Breast epithelium (tissue), 4 donors: ENCODE results near the gene KLF5. TPM values are rescaled to one million over a fixed set of nuclear protein-coding genes. Genes with fewer than 3 reads are reported as not detected.
"Not testable (repeated sequence)": the region's sequence is repeated elsewhere in the genome, so short reads cannot be mapped to it uniquely, and the experiment has no call there.

Experiments
- DNase-seq, 2 donors: peaks; one replicate each; pipeline ENCODE4 v3.0.0-alpha.2; 2019; ENCODE audit warnings: low spot score in 2 of 2
- H3K27ac ChIP-seq, 2 donors: fragments of 200-600 bp; sonication (generic) in 1 of 2; one replicate each; pipeline ENCODE4 v1.5.1; 2016 to 2019; ENCODE audit warnings: mild to moderate bottlenecking in 1 of 2
- H3K27me3 ChIP-seq, 2 donors: fragments of 200-600 bp; sonication (generic) in 1 of 2; one replicate each; pipeline versions ENCODE4 v1.5.1 to v1.6.0; 2017 to 2019; ENCODE audit warnings: control low read depth in 1 of 2, mild to moderate bottlenecking in 1 of 2
- H3K36me3 ChIP-seq: fragments of 200-600 bp; one replicate; pipeline ENCODE4 v1.5.1; 2019
- H3K4me1 ChIP-seq, 2 donors: fragments of 200-600 bp; sonication (generic); one replicate each; pipeline ENCODE4 v1.5.1; 2016 to 2019; ENCODE audit warnings: control low read depth in 1 of 2
- H3K4me3 ChIP-seq, 3 donors: fragments of 200-600 bp; sonication (generic); 1 replicate in 2 of 3; 2 replicates in 1 of 3; pipeline ENCODE4 v1.5.1; 2016 to 2019; ENCODE audit warnings: mild to moderate bottlenecking in 3 of 3, moderate library complexity in 2 of 3
- H3K9me3 ChIP-seq, 2 donors: fragments of 200-600 bp; sonication (generic) in 1 of 2; one replicate each; pipeline ENCODE4 v1.5.1; 2016 to 2019; ENCODE audit warnings: control low read depth in 1 of 2
- CTCF ChIP-seq, 3 donors: fragments of 450-650 bp; IDR thresholded peaks; one replicate each; pipeline ENCODE4 v1.5.1; 2016 to 2017; ENCODE audit warnings: antibody characterized with exemption in 3 of 3, mild to moderate bottlenecking in 3 of 3, moderate library complexity in 3 of 3
- POLR2A ChIP-seq: fragments of 450-650 bp; IDR thresholded peaks from one replicate; pipeline ENCODE4 v1.6.1; 2016; ENCODE audit warnings: antibody characterized with exemption, mild to moderate bottlenecking, moderate library complexity
- POLR2AphosphoS5 ChIP-seq, 3 donors: sonication (generic); formaldehyde crosslinking; IDR thresholded peaks; one replicate each; pipeline ENCODE4 v1.6.1; 2017; ENCODE audit warnings: antibody characterized with exemption in 3 of 3
- intact Hi-C: fragments of 100-400 bp; cut with DNase I; formaldehyde crosslinking; loops from one replicate; pipeline ENCODE4 v1.15.1; 2023; ENCODE audit warnings: low total_unique reads
- total RNA-seq, 3 donors: library from RNA; depleted of rRNA; stranded (reverse); fragments of >200 nt; gene quantifications; one replicate each; pipeline ENCODE4 v1.1.0, GENCODE V29; 2016

KLF5 gene
- total RNA-seq, 3 donors from 2014 or later, result 2.2 to 30.7 (median 10.5) TPM

- no peak overlapping the region for H3K27ac ChIP-seq
- H3K4me3 ChIP-seq, result no peak overlapping the region
- H3K36me3 ChIP-seq, result no peaks in the 10 kb centered on the region
- no peaks in the 10 kb centered on the region for H3K4me1 ChIP-seq
- TF ChIP-seq POLR2A (no peak), POLR2AphosphoS5 (IDR thresholded peaks at IDR 0.05) (no peak), CTCF (IDR thresholded peaks at IDR 0.05) (no peak)
- no peaks in the 10 kb centered on the region for H3K9me3 ChIP-seq
- no peaks in the 10 kb centered on the region for H3K27me3 ChIP-seq
- intact Hi-C loops, result no loop called here
- DNase-seq, result no peak
These were observed 18.3 kb upstream of the KLF5 start for GRCh38 chr13:73040484-73040883.

- H3K36me3 ChIP-seq, result no peaks in the 10 kb centered on the region
- TF ChIP-seq CTCF (IDR thresholded peaks at IDR 0.05) (no peak), POLR2AphosphoS5 (IDR thresholded peaks at IDR 0.05) (no peak), POLR2A (no peak)
- no peak for DNase-seq
- no peaks in the 10 kb centered on the region for H3K4me1 ChIP-seq
- no peak overlapping the region for H3K4me3 ChIP-seq
- no peaks in the 10 kb centered on the region for H3K27me3 ChIP-seq
- H3K9me3 ChIP-seq, result no peaks in the 10 kb centered on the region
- H3K27ac ChIP-seq, result no peak overlapping the region
- intact Hi-C loops, result no loop called here
These were observed 17.7 kb upstream of the KLF5 start for GRCh38 chr13:73040968-73041596.

GRCh38 chr13:73045031-73045430 lies 13.8 kb upstream of the KLF5 start:
- Histone ChIP-seq H3K9me3 (no peaks in the 10 kb centered on the region), H3K36me3 (no peaks in the 10 kb centered on the region), H3K4me1 (no peaks in the 10 kb centered on the region), H3K27me3 (no peaks in the 10 kb centered on the region), H3K4me3 (no peak overlapping the region), H3K27ac (no peak overlapping the region)
- intact Hi-C loops, result no loop called here
- no peak for DNase-seq
- no peak for TF ChIP-seq CTCF (IDR thresholded peaks at IDR 0.05)
- TF ChIP-seq POLR2AphosphoS5 (IDR thresholded peaks at IDR 0.05), result no peak
- TF ChIP-seq POLR2A, result no peak

- H3K4me3 ChIP-seq, H3K27ac ChIP-seq, intact Hi-C loops, H3K9me3 ChIP-seq, H3K4me1 ChIP-seq, H3K36me3 ChIP-seq, H3K27me3 ChIP-seq, DNase-seq: not testable (repeated sequence)
These were observed 10.2 kb upstream of the KLF5 start for GRCh38 chr13:73048615-73049014.

GRCh38 chr13:73054712-73055111 lies 4.1 kb upstream of the KLF5 start:
- DNase-seq, result no peak
- no peaks in the 10 kb centered on the region for H3K27me3 ChIP-seq
- no peaks in the 10 kb centered on the region for H3K4me1 ChIP-seq
- no peaks in the 10 kb centered on the region for H3K9me3 ChIP-seq
- no peak overlapping the region for H3K27ac ChIP-seq
- intact Hi-C loops, result loop anchor here (10.0 kb wide), 1 partner anchor 370 kb away; no protein-coding TSS in a partner anchor
- TF ChIP-seq POLR2A, result no peak
- no peak for TF ChIP-seq POLR2AphosphoS5 (IDR thresholded peaks at IDR 0.05)
- no peak for TF ChIP-seq CTCF (IDR thresholded peaks at IDR 0.05)
- no peaks in the 10 kb centered on the region for H3K36me3 ChIP-seq
- no peak overlapping the region for H3K4me3 ChIP-seq
